NCI-H526 treated with DMSO at 0.1 percent for 48 hours (cell line): ENCODE results near the gene ADAMTS20.

ENCODE experiments used
- DNase-seq: peaks from one replicate; lab custom pipeline; 2025; lab: John Stamatoyannopoulos, UW

The ADAMTS20 gene

DNA sequence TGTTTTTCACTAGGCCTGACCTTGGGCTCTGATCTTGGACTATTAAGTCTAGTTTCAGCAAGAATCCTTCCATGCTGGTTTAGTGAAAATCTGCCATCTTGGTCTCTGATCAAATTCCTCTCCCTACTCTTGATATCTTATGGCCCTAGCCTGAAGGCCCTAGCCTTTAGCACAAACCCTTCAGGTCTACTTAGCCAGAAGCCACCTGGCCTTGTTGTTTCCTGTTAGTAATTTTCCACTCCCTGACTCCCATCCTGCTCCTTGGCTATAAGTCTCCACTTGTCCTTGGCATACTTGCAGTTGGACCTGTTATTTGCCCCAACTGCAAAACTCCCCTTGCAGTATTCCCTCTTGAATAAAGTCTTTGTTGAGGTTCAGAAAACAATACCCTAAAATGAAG is 241.4 kb downstream of the ADAMTS20 start:
- DNase-seq: no peak

GRCh38 chr12:43309959-43310358 is 242.0 kb downstream of the ADAMTS20 start:
- no peak for DNase-seq

DNA sequence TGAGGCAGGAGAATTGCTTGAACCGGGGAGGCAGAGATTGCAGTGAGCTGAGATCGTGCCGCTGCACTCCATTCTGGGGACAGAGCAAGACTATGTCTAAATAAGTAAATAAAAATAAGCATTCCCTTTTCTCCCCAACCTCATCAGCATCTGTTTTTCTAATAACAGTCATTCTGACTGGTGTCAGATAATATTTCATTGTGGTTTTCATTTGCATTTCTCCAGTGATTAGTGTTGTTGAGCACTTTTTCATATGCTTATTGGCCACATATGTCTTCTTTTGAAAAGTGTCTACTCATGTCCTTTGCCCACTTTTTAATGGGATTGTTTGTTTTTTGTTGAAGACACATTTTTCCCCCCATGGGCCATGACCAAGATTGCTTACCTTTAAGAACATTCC is 243.2 kb downstream of the ADAMTS20 start:
- no peak for DNase-seq

DNA sequence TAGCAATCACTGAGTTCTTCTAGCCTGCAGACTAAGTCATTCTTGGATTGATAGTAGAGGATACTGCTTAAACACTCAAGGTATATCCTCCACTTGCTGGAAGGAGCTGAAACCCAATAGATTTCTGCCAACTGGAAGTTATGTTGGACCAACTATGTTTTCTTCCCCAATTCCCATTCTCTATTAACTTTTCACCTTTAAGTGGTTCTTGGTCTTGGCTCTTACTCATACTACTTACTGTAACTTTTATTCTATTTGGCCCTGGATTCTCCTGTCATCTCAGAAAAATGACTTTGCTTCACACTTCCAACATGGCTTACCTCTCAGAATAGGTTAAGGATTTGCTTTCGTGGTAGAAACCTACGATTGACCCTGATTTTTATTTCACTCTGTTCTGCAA is 244.9 kb downstream of the ADAMTS20 start:
- no peak for DNase-seq

DNA sequence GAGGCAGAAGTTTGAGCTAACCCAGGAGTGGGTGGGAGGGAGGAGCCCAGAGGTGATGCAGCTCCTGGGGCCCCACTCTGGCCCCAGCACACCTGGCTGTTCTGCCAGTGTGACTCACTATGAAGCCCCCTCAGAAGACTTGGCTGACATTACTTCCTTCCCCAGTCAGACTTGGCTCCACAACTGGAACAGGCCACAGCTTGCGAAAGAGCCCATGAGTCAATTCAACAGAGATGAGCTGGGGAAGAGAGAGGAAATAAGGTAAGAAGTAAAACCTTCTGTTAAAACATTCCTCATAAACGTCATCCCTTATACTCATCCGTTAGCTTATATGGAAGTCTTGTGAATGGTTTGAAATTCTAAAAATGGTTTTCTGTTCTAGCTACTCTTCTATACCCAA is 245.9 kb downstream of the ADAMTS20 start:
- DNase-seq: no peak

- DNase-seq: no peak
These were observed 246.9 kb downstream of the ADAMTS20 start for GRCh38 chr12:43305065-43305464.
